ENCODE results near the gene RGS9. TPM values are rescaled to one million over a fixed set of nuclear protein-coding genes. Genes with fewer than 3 reads are reported as not detected.

Gene RGS9
- total RNA-seq, 3 donors from 2014 or later, result 8.7 to 14.6 (median 13.3) TPM

GRCh38 chr17:65226227-65226626 is 89.1 kb downstream of the RGS9 start:
- ATAC-seq, result no peak
- peaks cover 3% of the 10 kb centered on the region for H3K4me1 ChIP-seq (ENCODE audit: low read depth)
- H3K36me3 ChIP-seq (ENCODE audit: low read depth), result no peaks in the 10 kb centered on the region
- DNase-seq, result no peak
- H3K4me3 ChIP-seq, result no peak overlapping the region
- TF ChIP-seq CTCF (IDR thresholded peaks at IDR 0.05), result no peak
- no peaks in the 10 kb centered on the region for H3K9me3 ChIP-seq
- intact Hi-C loops (cut with DNase I, micrococcal nuclease), result no loop called here

- no peaks in the 10 kb centered on the region for H3K36me3 ChIP-seq (ENCODE audit: low read depth)
- H3K4me3 ChIP-seq, result no peak overlapping the region
- ATAC-seq, result no peak
- no peaks in the 10 kb centered on the region for H3K9me3 ChIP-seq
- no peak for TF ChIP-seq CTCF (IDR thresholded peaks at IDR 0.05)
- H3K4me1 ChIP-seq (ENCODE audit: low read depth), result peaks cover 3% of the 10 kb centered on the region
- DNase-seq, result no peak
- intact Hi-C loops (cut with DNase I, micrococcal nuclease), result no loop called here
Observed at GRCh38 chr17:65227637-65228036, 90.5 kb downstream of the RGS9 start.

- TF ChIP-seq CTCF (IDR thresholded peaks at IDR 0.05), result no peak
- intact Hi-C loops (cut with DNase I, micrococcal nuclease), result no loop called here
- ATAC-seq, result no peak
- no peak overlapping the region for H3K4me3 ChIP-seq
- H3K4me1 ChIP-seq (ENCODE audit: low read depth), result peaks cover 3% of the 10 kb centered on the region
- no peaks in the 10 kb centered on the region for H3K9me3 ChIP-seq
- DNase-seq, result no peak
- no peaks in the 10 kb centered on the region for H3K36me3 ChIP-seq (ENCODE audit: low read depth)
Observed at GRCh38 chr17:65228287-65228686, 91.1 kb downstream of the RGS9 start.

- Histone ChIP-seq H3K4me1 (ENCODE audit: low read depth) (peaks cover 3% of the 10 kb centered on the region), H3K9me3 (no peaks in the 10 kb centered on the region), H3K36me3 (ENCODE audit: low read depth) (no peaks in the 10 kb centered on the region), H3K4me3 (no peak overlapping the region)
- TF ChIP-seq CTCF (IDR thresholded peaks at IDR 0.05), result no peak
- ATAC-seq, result peak; percentile 9
- DNase-seq, result no peak
- intact Hi-C loops (cut with DNase I, micrococcal nuclease), result no loop called here
Observed at GRCh38 chr17:65228734-65229620, 91.8 kb downstream of the RGS9 start.

GRCh38 chr17:65229621-65229995 is 92.4 kb downstream of the RGS9 start:
- TF ChIP-seq CTCF (IDR thresholded peaks at IDR 0.05), result no peak
- no peak for ATAC-seq
- Histone ChIP-seq H3K36me3 (ENCODE audit: low read depth) (no peaks in the 10 kb centered on the region), H3K4me1 (ENCODE audit: low read depth) (peaks cover 3% of the 10 kb centered on the region), H3K4me3 (no peak overlapping the region), H3K9me3 (no peaks in the 10 kb centered on the region)
- no peak for DNase-seq
- intact Hi-C loops (cut with DNase I, micrococcal nuclease), result no loop called here
